HG02763 (cell line): ENCODE results near the gene IGFBP7.

ENCODE experiments used
- ATAC-seq: cut with Tn5 transposase; IDR thresholded peaks from one replicate; pipeline ENCODE4 v1.9.1; 2021; ENCODE audit warnings: mild to moderate bottlenecking, moderate library complexity; ENCODE audit not compliant: unreplicated experiment

IGFBP7 gene

GRCh38 chr4:57131849-57132742 lies 21.9 kb upstream of the IGFBP7 start:
- ATAC-seq = no peak

GRCh38 chr4:57129477-57129876 lies 19.3 kb upstream of the IGFBP7 start:
- no peak for ATAC-seq

DNA sequence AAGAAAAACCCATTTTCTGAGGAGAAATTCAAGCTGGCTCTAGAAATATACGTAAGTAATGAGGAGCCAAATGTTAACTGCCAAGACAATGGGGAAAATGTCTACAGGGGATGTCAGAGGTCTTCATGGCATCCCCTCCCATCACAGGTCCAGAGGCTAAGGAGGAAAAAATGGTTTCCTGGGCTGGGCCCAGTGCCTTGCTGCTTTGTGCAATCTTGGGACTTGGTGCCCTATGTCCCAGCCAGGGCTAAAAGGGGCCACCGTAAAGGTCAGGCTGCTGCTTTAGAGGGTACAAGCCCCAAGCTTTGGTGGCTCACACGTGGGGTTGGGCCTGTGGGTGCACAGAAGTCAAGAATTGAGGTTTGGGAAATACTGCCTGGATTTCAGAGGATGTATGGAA lies 17.2 kb upstream of the IGFBP7 start:
- no peak for ATAC-seq

DNA sequence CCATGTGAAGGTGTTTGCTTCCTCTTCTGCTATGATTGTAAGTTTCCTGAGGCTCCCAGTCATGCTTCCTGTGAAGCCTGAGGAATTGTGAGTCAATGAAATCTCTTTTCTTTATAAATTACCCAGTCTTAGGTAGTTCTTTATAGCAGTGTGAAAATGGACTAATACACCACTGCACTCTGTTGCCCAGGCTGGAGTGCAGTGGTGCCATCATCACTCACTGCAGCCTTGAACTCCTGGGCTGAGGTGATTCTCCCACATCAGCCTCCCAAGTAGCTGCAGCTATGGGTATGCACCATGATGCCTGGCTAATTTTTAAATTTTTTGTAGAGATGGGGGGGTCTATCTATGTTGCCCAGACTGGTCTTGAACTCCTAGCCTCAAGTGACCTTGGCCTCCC lies 15.8 kb upstream of the IGFBP7 start:
- no peak for ATAC-seq

DNA sequence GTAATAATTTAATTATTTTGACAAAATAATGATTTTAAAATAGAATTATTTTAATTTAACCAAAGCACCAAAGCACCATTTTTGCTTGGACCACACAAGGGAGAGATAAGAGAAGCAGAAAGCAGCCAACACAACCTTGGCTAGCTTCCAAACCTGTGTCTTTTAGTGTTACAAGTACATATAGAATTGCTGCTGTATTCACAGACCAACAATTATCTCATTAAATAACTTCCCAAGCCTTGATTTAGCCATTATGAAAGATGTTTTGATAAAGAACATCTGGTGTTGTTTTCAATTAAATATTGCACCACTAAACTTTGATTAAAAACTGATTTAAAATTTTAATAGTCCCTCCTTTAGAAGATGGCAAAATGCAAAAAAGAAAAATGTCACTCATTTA lies 14.0 kb upstream of the IGFBP7 start:
- ATAC-seq = no peak

DNA sequence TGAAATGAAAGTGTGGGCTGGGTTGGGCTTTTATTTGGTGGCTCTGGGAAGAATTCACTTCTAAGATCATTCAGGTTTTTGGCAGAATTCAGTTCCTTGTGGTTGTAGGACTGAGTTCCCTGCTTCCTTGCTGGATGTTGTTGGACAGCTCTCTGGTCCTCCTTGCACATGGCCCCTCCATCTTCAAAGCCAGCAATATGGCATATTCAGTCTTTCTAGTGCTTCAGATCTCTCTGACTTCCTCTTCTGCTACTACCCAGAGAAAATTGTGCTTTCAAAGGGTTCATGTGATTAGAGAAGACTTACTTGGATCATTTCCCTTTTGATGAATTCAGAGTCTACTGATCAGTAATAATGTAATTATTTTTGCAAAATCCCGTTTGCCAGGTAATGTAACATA lies 12.8 kb upstream of the IGFBP7 start:
- ATAC-seq = no peak

GRCh38 chr4:57119054-57119651 lies 9.0 kb upstream of the IGFBP7 start:
- no peak for ATAC-seq

GRCh38 chr4:57117491-57117890 lies 7.3 kb upstream of the IGFBP7 start:
- no peak for ATAC-seq

DNA sequence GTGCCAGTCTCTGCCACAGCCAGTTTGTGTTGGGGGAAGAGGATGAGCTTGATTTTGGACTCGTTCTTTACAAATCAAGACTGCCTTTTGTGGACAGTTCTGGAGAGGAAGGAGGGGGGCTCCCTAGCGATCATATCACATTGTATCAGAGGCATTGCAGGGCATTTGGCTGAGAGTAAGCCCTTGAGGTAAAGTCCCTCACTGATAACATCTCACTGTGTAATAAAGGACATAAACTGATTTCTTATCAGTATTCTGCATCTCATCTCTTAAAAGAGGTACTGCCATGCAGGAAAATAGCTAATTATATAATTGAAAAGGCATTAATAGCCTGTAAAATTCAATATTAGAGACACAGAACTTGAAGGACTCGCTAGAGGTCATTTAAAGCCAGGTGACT lies 6.1 kb upstream of the IGFBP7 start:
- ATAC-seq = no peak

DNA sequence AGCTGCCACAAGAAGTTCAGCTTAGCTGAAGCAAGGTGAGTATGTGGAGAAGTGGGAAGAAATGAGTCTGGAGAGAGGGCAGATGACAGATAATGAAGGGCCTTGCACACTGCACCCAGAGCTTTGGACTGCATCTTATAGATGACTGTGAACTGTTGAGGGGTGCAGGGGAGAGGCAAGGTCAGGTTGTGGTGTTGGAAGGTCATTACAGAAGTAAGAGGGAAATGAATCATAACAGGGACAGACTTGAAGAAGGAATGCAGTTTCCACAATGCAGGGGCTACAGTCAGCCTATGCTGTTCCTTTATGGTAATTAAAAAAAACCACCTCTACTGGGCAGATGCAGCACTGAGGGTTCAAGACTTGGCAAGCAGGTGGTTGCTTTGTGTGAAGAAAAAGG lies 4.8 kb upstream of the IGFBP7 start:
- ATAC-seq = no peak

- no peak for ATAC-seq
These were observed 3.7 kb upstream of the IGFBP7 start for GRCh38 chr4:57113870-57114269.

DNA sequence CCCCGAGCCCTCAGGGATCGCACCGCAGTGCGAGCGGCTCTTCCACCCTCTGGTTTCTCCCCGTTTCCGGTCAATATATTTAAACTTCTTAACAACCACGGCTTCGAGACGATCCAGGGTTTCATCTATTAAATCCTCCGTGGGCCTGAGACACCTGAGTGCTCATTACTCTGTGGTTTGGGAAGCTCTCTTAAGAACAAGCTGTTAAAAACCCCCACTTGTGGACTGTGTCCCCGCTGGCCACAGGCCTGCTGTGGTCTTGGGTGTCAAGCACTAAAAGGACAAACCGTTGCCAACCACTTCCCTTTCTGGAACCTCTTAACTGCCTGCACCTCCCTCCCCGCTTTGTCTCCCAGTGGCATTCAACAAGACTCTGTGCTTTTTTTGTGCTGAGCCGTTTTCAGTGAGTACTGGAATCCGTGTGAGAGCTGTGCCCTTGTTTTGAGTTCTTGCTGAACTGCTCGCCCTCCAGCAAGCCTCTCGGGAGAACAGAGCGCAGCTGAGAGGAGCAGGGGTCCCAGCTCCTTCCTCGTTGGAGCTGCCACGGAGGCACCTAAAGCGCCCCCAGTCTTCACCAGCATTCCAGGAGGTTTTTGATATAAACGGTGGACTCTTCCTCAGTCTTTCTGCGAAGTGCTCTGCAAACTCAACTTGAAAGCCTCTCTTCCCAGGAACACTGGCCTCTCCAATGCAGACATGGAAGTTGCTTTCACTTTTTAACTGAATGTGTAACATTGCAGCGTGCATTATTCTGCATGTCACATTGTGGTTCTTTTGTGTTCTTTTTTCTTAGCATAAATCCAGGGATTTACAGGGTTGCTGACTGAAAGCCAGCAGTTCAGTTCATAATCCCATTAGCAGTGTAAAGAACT lies 691 bp upstream of the IGFBP7 start:
- ATAC-seq = peak; percentile 50

- ATAC-seq = no peak
These were observed 756 bp downstream of the IGFBP7 start for GRCh38 chr4:57109411-57109846.

GRCh38 chr4:57106181-57106580 lies 4.0 kb downstream of the IGFBP7 start:
- ATAC-seq = no peak

- no peak for ATAC-seq
These were observed 5.3 kb downstream of the IGFBP7 start for GRCh38 chr4:57104706-57105560.

DNA sequence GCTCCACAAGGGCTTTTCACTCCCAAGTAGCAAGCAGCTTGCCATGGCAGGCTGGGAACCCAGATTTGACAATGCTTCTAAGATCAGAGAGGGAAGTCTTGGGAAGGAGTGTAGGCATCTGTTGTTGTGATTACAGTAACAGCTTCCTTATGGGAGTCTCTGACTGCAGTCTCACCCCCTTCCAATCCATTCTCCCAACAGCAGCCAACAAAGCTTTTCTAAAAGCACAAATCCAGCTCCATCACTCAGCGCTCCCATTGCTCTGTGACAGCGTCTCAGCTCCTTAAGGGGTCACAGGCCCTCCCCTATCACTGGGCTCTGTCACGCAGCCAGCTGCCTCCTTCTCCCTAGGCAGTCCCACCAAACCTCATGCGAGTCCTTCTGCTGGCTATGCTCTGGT lies 7.1 kb downstream of the IGFBP7 start:
- no peak for ATAC-seq

DNA sequence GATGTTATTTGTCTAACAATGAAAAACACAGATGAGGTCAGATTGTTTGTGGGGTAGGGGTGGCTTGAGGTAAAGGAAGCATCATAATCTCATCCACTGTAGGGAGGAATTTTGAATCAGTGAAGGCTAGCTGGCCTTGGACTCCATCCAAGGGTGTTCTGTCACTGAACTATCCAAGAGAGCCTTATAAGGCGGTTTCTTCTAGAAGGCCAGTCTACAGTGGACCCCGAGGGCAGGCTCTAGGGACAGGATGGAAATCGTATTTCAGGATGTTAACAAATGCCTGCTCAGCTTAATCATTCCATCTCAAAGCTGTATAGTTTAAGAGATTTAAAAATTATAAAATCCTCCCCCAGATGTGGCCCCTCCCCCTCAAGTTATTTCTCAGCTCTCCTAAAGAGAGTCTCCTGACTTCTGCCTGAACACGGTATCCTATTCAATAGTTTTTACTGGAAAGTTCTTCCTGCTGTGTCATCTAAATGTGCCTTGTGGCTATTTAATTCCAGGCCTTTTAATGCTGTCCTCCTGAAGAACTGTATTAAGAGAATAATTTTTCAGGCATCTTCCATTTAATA lies 8.0 kb downstream of the IGFBP7 start:
- no peak for ATAC-seq

DNA sequence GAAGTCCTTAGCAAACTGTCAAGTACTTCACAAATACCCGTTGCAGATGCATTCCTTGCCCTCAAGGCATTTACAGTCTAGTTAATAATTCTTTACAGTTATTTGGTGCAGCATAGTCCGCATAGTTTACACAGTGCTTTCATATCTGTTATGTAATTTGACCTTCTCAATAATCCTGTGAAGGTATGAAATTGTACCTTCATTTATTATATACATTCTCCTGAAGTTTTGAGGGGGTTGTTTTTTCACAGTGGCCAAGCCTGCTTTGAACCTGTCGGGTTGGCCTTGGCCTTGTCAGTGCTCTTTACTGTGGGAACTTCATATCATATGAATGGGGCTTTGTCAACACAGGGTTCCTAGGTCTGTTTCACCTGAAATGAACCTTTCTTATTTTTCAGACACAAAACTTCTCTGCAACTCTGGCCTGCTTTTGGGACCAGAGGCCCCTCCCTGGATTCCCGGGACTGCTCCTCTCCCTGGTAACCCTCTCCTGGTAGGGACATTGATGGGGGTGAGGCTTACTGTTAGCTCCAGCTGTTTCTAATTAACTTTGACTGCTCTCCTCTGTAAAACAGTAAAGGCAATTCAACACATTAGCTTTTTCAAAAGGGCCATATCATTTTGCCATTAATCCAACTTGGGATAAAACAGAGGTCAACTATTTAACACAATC lies 9.1 kb downstream of the IGFBP7 start:
- no peak for ATAC-seq

- no peak for ATAC-seq
These were observed 10.8 kb downstream of the IGFBP7 start for GRCh38 chr4:57099363-57099762.

DNA sequence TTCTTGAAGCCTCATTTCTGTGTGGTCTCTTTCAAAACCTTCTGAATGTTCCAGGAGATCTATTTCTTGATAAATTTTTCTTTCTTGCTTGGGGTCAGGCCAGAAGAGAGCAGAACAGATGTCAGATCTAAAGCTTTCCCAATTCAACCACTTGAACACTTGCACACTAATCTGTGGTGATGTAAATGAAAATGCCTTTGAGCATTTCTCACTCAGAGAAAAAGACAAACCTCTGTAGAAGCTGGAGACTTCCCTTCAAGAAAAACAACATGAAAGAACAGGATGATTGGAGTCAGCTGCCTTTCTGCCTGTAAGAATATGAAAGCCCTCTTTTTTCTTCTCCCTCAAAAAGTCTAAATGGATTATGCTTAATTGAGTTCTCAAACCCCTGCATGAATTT lies 11.2 kb downstream of the IGFBP7 start:
- ATAC-seq = no peak
